ENCODE measurements around the gene PPM1H.

GRCh38 chr12:62599854-62600437 lies 335.0 kb downstream of the PPM1H start:
- TF ChIP-seq POLR2AphosphoS5 (IDR thresholded peaks at IDR 0.05): no peak
- TF ChIP-seq, protein P1, sequence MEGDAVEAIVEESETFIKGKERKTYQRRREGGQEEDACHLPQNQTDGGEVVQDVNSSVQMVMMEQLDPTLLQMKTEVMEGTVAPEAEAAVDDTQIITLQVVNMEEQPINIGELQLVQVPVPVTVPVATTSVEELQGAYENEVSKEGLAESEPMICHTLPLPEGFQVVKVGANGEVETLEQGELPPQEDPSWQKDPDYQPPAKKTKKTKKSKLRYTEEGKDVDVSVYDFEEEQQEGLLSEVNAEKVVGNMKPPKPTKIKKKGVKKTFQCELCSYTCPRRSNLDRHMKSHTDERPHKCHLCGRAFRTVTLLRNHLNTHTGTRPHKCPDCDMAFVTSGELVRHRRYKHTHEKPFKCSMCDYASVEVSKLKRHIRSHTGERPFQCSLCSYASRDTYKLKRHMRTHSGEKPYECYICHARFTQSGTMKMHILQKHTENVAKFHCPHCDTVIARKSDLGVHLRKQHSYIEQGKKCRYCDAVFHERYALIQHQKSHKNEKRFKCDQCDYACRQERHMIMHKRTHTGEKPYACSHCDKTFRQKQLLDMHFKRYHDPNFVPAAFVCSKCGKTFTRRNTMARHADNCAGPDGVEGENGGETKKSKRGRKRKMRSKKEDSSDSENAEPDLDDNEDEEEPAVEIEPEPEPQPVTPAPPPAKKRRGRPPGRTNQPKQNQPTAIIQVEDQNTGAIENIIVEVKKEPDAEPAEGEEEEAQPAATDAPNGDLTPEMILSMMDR (IDR thresholded peaks at IDR 0.05): peak in 2 of 7 experiments; percentile 7 to 10

Measured in stomach (tissue), 4 donors.